GM23248 (cell line): ENCODE results near the gene VWA7.

ENCODE experiments used
- EZH2 ChIP-seq: fragments of 200-600 bp; sonication (generic); IDR thresholded peaks from 2 replicates; pipeline ENCODE4 v1.6.1; 2018; ENCODE audit warnings: antibody characterized with exemption, mild to moderate bottlenecking; ENCODE audit not compliant: insufficient read depth, poor library complexity, severe bottlenecking
- EZH2phosphoT487 ChIP-seq: fragments of 200-600 bp; sonication (generic); IDR thresholded peaks from 2 replicates; pipeline ENCODE4 v1.6.1; 2018; ENCODE audit warnings: antibody characterized with exemption, moderate library complexity, mild to moderate bottlenecking, low read depth; ENCODE audit not compliant: insufficient read depth

DNA sequence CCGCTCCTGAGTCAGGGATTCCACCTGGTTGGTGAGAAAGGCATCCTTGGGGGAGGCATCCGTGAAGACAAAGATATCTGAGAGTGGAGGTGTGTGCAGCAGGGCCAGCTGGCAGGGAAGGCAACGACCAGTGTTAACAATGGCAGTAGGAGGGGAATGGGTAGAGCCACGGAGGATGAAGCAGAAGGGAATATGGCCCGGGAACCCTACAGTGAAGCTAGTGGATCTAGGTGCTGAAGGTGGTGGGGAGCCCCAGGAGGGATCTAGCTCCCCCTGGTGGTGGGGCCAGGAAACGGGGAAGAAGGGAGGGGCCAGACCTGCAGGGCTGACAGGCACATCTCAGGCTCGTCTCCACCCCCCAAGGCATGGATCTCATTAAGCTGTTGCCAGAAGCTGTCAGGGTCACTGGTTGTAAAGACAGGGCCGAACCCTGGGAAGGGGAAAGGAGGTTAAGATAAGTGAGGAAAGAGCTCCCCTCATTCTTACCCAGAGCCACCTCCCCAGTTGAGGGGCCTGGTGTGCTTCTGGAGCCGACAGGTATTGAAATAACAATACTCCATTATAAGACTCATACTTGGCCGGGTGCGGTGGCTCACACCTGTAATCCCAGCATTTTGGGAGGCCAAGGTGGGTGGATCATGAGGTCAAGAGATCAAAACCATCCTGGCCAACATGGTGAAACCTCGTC, 7.3 kb downstream of the VWA7 start:
- no peak for TF ChIP-seq EZH2phosphoT487
- TF ChIP-seq EZH2, result no peak
